HG03103 (cell line): Measurements from ENCODE around the gene PHF8.

Experiments
- ATAC-seq: cut with Tn5 transposase; IDR thresholded peaks from one replicate; pipeline ENCODE4 v1.9.1; 2021; ENCODE audit warnings: low read depth; ENCODE audit not compliant: unreplicated experiment

PHF8 gene

GRCh38 chrX:54044126-54044876 lies at the start of gene PHF8:
PHF8 (minus strand) TSS chrX:54044473; CDS start chrX:54042728, 1,745 bp downstream.
- peak; percentile 76 for ATAC-seq

- no peak for ATAC-seq
Observed at GRCh38 chrX:54093571-54093970, 49.3 kb upstream of the PHF8 start.

GRCh38 chrX:54093159-54093558 lies 48.9 kb upstream of the PHF8 start:
- no peak for ATAC-seq

- ATAC-seq, result no peak
Observed at GRCh38 chrX:54090880-54091279, 46.6 kb upstream of the PHF8 start.

- ATAC-seq, result no peak
Observed at GRCh38 chrX:54089191-54089590, 44.9 kb upstream of the PHF8 start.

GRCh38 chrX:54087661-54088060 lies 43.4 kb upstream of the PHF8 start:
- no peak for ATAC-seq

- no peak for ATAC-seq
Observed at GRCh38 chrX:54085666-54086065, 41.4 kb upstream of the PHF8 start.

- ATAC-seq, result no peak
Observed at GRCh38 chrX:54076903-54077302, 32.6 kb upstream of the PHF8 start.

- ATAC-seq, result no peak
Observed at GRCh38 chrX:54074826-54075225, 30.6 kb upstream of the PHF8 start.

GRCh38 chrX:54067766-54068165 lies 23.5 kb upstream of the PHF8 start:
- ATAC-seq, result no peak

- no peak for ATAC-seq
Observed at GRCh38 chrX:54066841-54067240, 22.6 kb upstream of the PHF8 start.

GRCh38 chrX:54064564-54064963 lies 20.3 kb upstream of the PHF8 start:
- ATAC-seq, result no peak

GRCh38 chrX:54063361-54063760 lies 19.1 kb upstream of the PHF8 start:
- no peak for ATAC-seq

GRCh38 chrX:54049801-54050200 lies 5.5 kb upstream of the PHF8 start:
- ATAC-seq, result no peak

- ATAC-seq, result no peak
Observed at GRCh38 chrX:54048412-54048811, 4.1 kb upstream of the PHF8 start.

- ATAC-seq, result no peak
Observed at GRCh38 chrX:54045563-54046228, 1.4 kb upstream of the PHF8 start.

GRCh38 chrX:54044877-54045338 lies 635 bp upstream of the PHF8 start:
- ATAC-seq, result no peak

GRCh38 chrX:54043541-54044125 lies 640 bp downstream of the PHF8 start:
- ATAC-seq, result peak; percentile 8

- ATAC-seq, result no peak
Observed at GRCh38 chrX:54043056-54043455, 1.2 kb downstream of the PHF8 start.

- ATAC-seq, result no peak
Observed at GRCh38 chrX:54042609-54043021, 1.7 kb downstream of the PHF8 start.

- ATAC-seq, result no peak
Observed at GRCh38 chrX:54030329-54030728, 13.9 kb downstream of the PHF8 start.
